ENCODE results near the gene HAND2.

- TF ChIP-seq CTCF (conservative IDR thresholded peaks at IDR 0.05) (no peak), EZH2 (IDR thresholded peaks at IDR 0.05; ENCODE audit: low read depth) (no peak)
Observed at GRCh38 chr4:173486714-173487392, 43.2 kb downstream of the HAND2 start.
